HG03521 (cell line): ENCODE measurements around the gene DHX38.

Experiments
- ATAC-seq: cut with Tn5 transposase; IDR thresholded peaks from one replicate; pipeline ENCODE4 v1.9.1; 2021; ENCODE audit warnings: mild to moderate bottlenecking, moderate library complexity; ENCODE audit not compliant: unreplicated experiment

Gene DHX38

GRCh38 chr16:72083778-72084404 lies 9.8 kb upstream of the DHX38 start:
- no peak for ATAC-seq

GRCh38 chr16:72084445-72084844 lies 9.2 kb upstream of the DHX38 start:
- ATAC-seq = no peak

- no peak for ATAC-seq
Observed at GRCh38 chr16:72085002-72085401, 8.6 kb upstream of the DHX38 start.

GRCh38 chr16:72091217-72091616 lies 2.4 kb upstream of the DHX38 start:
- no peak for ATAC-seq

GRCh38 chr16:72092832-72093447 lies 707 bp upstream of the DHX38 start:
- ATAC-seq = no peak

- ATAC-seq = peak; percentile 0
Observed at GRCh38 chr16:72094266-72094610, 591 bp downstream of the DHX38 start.

- no peak for ATAC-seq
Observed at GRCh38 chr16:72098936-72099335, 5.3 kb downstream of the DHX38 start.

- ATAC-seq = peak; percentile 81
Observed at GRCh38 chr16:72099377-72099818, 5.8 kb downstream of the DHX38 start.

- ATAC-seq = no peak
Observed at GRCh38 chr16:72101195-72101594, 7.5 kb downstream of the DHX38 start.

- no peak for ATAC-seq
Observed at GRCh38 chr16:72104905-72105304, 11.3 kb downstream of the DHX38 start.

- ATAC-seq = no peak
Observed at GRCh38 chr16:72105978-72106377, 12.3 kb downstream of the DHX38 start.

GRCh38 chr16:72107371-72107770 lies 13.7 kb downstream of the DHX38 start:
- no peak for ATAC-seq

- no peak for ATAC-seq
Observed at GRCh38 chr16:72108353-72109102, 14.9 kb downstream of the DHX38 start.

GRCh38 chr16:72109300-72109699 lies 15.7 kb downstream of the DHX38 start:
- ATAC-seq = no peak

GRCh38 chr16:72109966-72110530 lies 16.4 kb downstream of the DHX38 start:
- ATAC-seq = no peak

GRCh38 chr16:72110662-72111615 lies 17.3 kb downstream of the DHX38 start:
- ATAC-seq = no peak

- ATAC-seq = no peak
Observed at GRCh38 chr16:72111657-72112451, 18.2 kb downstream of the DHX38 start.

- ATAC-seq = no peak
Observed at GRCh38 chr16:72112452-72112792, 18.8 kb downstream of the DHX38 start.

GRCh38 chr16:72112906-72113615 lies 19.4 kb downstream of the DHX38 start:
- no peak for ATAC-seq

GRCh38 chr16:72113616-72113945 lies 19.9 kb downstream of the DHX38 start:
- ATAC-seq = no peak
